Tibial nerve (tissue), 4 donors: ENCODE measurements around the gene LRRC10B. TPM values are rescaled to one million over a fixed set of nuclear protein-coding genes. Genes with fewer than 3 reads are reported as not detected.

Experiments used
- DNase-seq, 2 donors: peaks; one replicate each; pipeline ENCODE4 v3.0.0-alpha.2; 2019; ENCODE audit warnings: low spot score in 2 of 2
- H3K27ac ChIP-seq, 4 donors: fragments of 200-600 bp; sonication (generic) in 3 of 4; one replicate each; pipeline ENCODE4 v1.5.1; 2017 to 2019; ENCODE audit warnings: mild to moderate bottlenecking in 1 of 4
- H3K27me3 ChIP-seq, 2 donors: fragments of 200-600 bp; sonication (generic) in 1 of 2; one replicate each; pipeline versions ENCODE4 v1.5.1 to v1.6.0; 2017 to 2019
- H3K36me3 ChIP-seq, 3 donors: fragments of 200-600 bp; sonication (generic); one replicate each; pipeline ENCODE4 v1.5.1; 2018 to 2019
- H3K4me1 ChIP-seq, 4 donors: fragments of 200-600 bp; sonication (generic) in 3 of 4; one replicate each; pipeline ENCODE4 v1.5.1; 2017 to 2019
- H3K4me3 ChIP-seq, 4 donors: fragments of 200-600 bp; sonication (generic) in 3 of 4; one replicate each; pipeline ENCODE4 v1.5.1; 2017 to 2019; ENCODE audit warnings: mild to moderate bottlenecking in 1 of 4, moderate library complexity in 1 of 4
- H3K9me3 ChIP-seq, 4 donors: fragments of 200-600 bp; sonication (generic) in 3 of 4; one replicate each; pipeline ENCODE4 v1.5.1; 2017 to 2019
- CTCF ChIP-seq, 5 experiments: fragments of 200-600 bp in 3 of 5; fragments of 450-650 bp in 2 of 5; sonication (generic) in 3 of 5; IDR thresholded peaks; one replicate each; pipeline ENCODE4 v1.5.1; 2016 to 2019; ENCODE audit warnings: antibody characterized with exemption in 5 of 5, mild to moderate bottlenecking in 3 of 5, moderate library complexity in 2 of 5
- EP300 ChIP-seq, 2 donors: sonication (generic); formaldehyde crosslinking; IDR thresholded peaks; one replicate each; pipeline ENCODE4 v1.6.1; 2017; ENCODE audit warnings: antibody characterized with exemption in 2 of 2, mild to moderate bottlenecking in 1 of 2
- POLR2A ChIP-seq, 2 donors: fragments of 450-650 bp; IDR thresholded peaks; one replicate each; pipeline ENCODE4 v1.6.1; 2017; ENCODE audit warnings: antibody characterized with exemption in 2 of 2, mild to moderate bottlenecking in 2 of 2, moderate library complexity in 2 of 2
- WGBS, 2 donors: methylation state at CpG; one replicate each; pipeline ENCODE4 v1.1.5; 2018; 5-methylcytosine and 5-hydroxymethylcytosine counted together
- total RNA-seq, 4 donors: library from RNA; depleted of rRNA; stranded (reverse); fragments of >200 nt; gene quantifications; one replicate each; pipeline ENCODE4 v1.1.0, GENCODE V29; 2016

LRRC10B gene
- total RNA-seq, 4 donors from 2014 or later, result 0.21 to 3.6 (median 1.0) TPM

GRCh38 chr11:61524963-61525587 is 16.5 kb downstream of the LRRC10B start:
- Histone ChIP-seq H3K36me3 (no peaks in the 10 kb centered on the region), H3K4me3 (no peak overlapping the region)
- TF ChIP-seq POLR2A (IDR thresholded peaks at IDR 0.05) (no peak), CTCF (IDR thresholded peaks at IDR 0.05) (no peak), EP300 (IDR thresholded peaks at IDR 0.05) (no peak)

GRCh38 chr11:61526229-61526628 is 17.7 kb downstream of the LRRC10B start:
- DNase-seq, result no peak
- WGBS, 2 donors, result 86 to 100% methylated on average over 1 of the region's 1 CpG

More at GRCh38 chr11:61524963-61525587, 16.5 kb downstream of the LRRC10B start:
- Histone ChIP-seq H3K4me1 (no peaks in the 10 kb centered on the region), H3K27ac (no peak overlapping the region), H3K27me3 (peaks cover 0 to 31% of the 10 kb centered on the region in 2 donors), H3K9me3 (no peaks in the 10 kb centered on the region)
- WGBS, 2 donors, result 80 to 87% methylated on average over 19 of the region's 19 CpGs
- DNase-seq, result no peak

GRCh38 chr11:61526956-61527731 is 18.6 kb downstream of the LRRC10B start:
- H3K9me3 ChIP-seq, result no peaks in the 10 kb centered on the region
- no peak for DNase-seq
- H3K36me3 ChIP-seq, result no peaks in the 10 kb centered on the region
- 72 to 73% methylated on average over 18 to 20 of the region's 20 CpGs for WGBS, 2 donors
- H3K4me1 ChIP-seq, result no peaks in the 10 kb centered on the region
- H3K27ac ChIP-seq, result no peak overlapping the region
- TF ChIP-seq EP300 (IDR thresholded peaks at IDR 0.05) (no peak), CTCF (IDR thresholded peaks at IDR 0.05) (no peak), POLR2A (IDR thresholded peaks at IDR 0.05) (no peak)
- peaks cover 0 to 31% of the 10 kb centered on the region in 2 donors for H3K27me3 ChIP-seq
- H3K4me3 ChIP-seq, result no peak overlapping the region

More at GRCh38 chr11:61526229-61526628, 17.7 kb downstream of the LRRC10B start:
- Histone ChIP-seq H3K9me3 (no peaks in the 10 kb centered on the region), H3K4me3 (no peak overlapping the region), H3K36me3 (no peaks in the 10 kb centered on the region), H3K27me3 (peaks cover 0 to 31% of the 10 kb centered on the region in 2 donors), H3K4me1 (no peaks in the 10 kb centered on the region), H3K27ac (no peak overlapping the region)
- TF ChIP-seq EP300 (IDR thresholded peaks at IDR 0.05) (no peak), POLR2A (IDR thresholded peaks at IDR 0.05) (no peak), CTCF (IDR thresholded peaks at IDR 0.05) (no peak)

GRCh38 chr11:61528114-61528513 is 19.6 kb downstream of the LRRC10B start:
- no peak for DNase-seq

More at GRCh38 chr11:61528114-61528513, 19.6 kb downstream of the LRRC10B start:
- Histone ChIP-seq H3K4me1 (no peaks in the 10 kb centered on the region), H3K27me3 (peaks cover 0 to 31% of the 10 kb centered on the region in 2 donors), H3K36me3 (no peaks in the 10 kb centered on the region), H3K27ac (no peak overlapping the region), H3K9me3 (no peaks in the 10 kb centered on the region), H3K4me3 (no peak overlapping the region)
- TF ChIP-seq POLR2A (IDR thresholded peaks at IDR 0.05) (no peak), EP300 (IDR thresholded peaks at IDR 0.05) (no peak), CTCF (IDR thresholded peaks at IDR 0.05) (no peak)
- 45 to 52% methylated on average over 12 to 13 of the region's 14 CpGs for whole genome bisulfite sequencing, 2 donors
